Astrocyte (in vitro differentiated cells and primary cell): Measurements from ENCODE around the gene SF3B3. TPM values are rescaled to one million over a fixed set of nuclear protein-coding genes. Genes with fewer than 3 reads are reported as not detected.

Experiments used
- DNase-seq: peaks from one replicate; pipeline ENCODE4 v3.0.0-alpha.2; 2010; ENCODE audit warnings: low read depth
- FAIRE-seq: peaks from 2 replicates; lab custom pipeline; 2011; peaks lifted over from hg19 to GRCh38; lab: Jason Lieb, UNC
- H2AFZ ChIP-seq: 2 replicates; pipeline ENCODE4 v1.6.0; 2012; ENCODE audit warnings: low read depth, low read length, inconsistent platforms
- H3K27ac ChIP-seq: 2 replicates; pipeline ENCODE4 v1.5.1; 2011; ENCODE audit warnings: low read depth, low read length, inconsistent platforms
- H3K27me3 ChIP-seq: 2 replicates; pipeline ENCODE4 v1.6.0; 2011; ENCODE audit warnings: low read length, inconsistent platforms; ENCODE audit not compliant: insufficient read depth
- H3K36me3 ChIP-seq: 2 replicates; pipeline ENCODE4 v1.5.1; 2011; ENCODE audit warnings: low read length, inconsistent platforms; ENCODE audit not compliant: insufficient read depth
- H3K4me1 ChIP-seq: 2 replicates; pipeline ENCODE4 v1.5.1; 2011; ENCODE audit warnings: low read length, inconsistent platforms; ENCODE audit not compliant: insufficient read depth
- H3K4me2 ChIP-seq: 2 replicates; pipeline ENCODE4 v1.6.0; 2012; ENCODE audit warnings: low read length, inconsistent platforms
- H3K4me3 ChIP-seq: 2 replicates; pipeline ENCODE4 v1.5.1; 2011; ENCODE audit warnings: low read depth, mild to moderate bottlenecking, low read length, inconsistent platforms; ENCODE audit not compliant: insufficient read depth
- H3K79me2 ChIP-seq: 2 replicates; pipeline ENCODE4 v1.6.0; 2012; ENCODE audit warnings: mild to moderate bottlenecking, low read length, inconsistent platforms; ENCODE audit not compliant: insufficient read depth
- H3K9ac ChIP-seq: 2 replicates; pipeline ENCODE4 v1.6.0; 2012; ENCODE audit warnings: mild to moderate bottlenecking, low read length, inconsistent platforms
- H3K9me3 ChIP-seq: 2 replicates; pipeline ENCODE4 v1.5.1; 2012; ENCODE audit warnings: low read depth, mild to moderate bottlenecking, low read length, inconsistent platforms; ENCODE audit not compliant: insufficient read depth
- H4K20me1 ChIP-seq: 2 replicates; pipeline ENCODE4 v1.6.0; 2012; ENCODE audit warnings: low read length, inconsistent platforms; ENCODE audit not compliant: insufficient read depth
- H3K27ac Mint-ChIP-seq: one replicate; pipeline ENCODE4 v1.8.0; 2021; ENCODE audit warnings: mild to moderate bottlenecking, mixed read lengths; ENCODE audit not compliant: unreplicated experiment
- H3K27me3 Mint-ChIP-seq: one replicate; pipeline ENCODE4 v1.8.0; 2021; ENCODE audit warnings: low read depth, mixed read lengths; ENCODE audit not compliant: unreplicated experiment
- H3K36me3 Mint-ChIP-seq: one replicate; pipeline ENCODE4 v1.8.0; 2021; ENCODE audit warnings: low read depth, mixed read lengths; ENCODE audit not compliant: unreplicated experiment
- H3K4me1 Mint-ChIP-seq: one replicate; pipeline ENCODE4 v1.8.0; 2021; ENCODE audit warnings: low read depth, mixed read lengths; ENCODE audit not compliant: unreplicated experiment
- H3K4me3 Mint-ChIP-seq: one replicate; pipeline ENCODE4 v1.8.0; 2021; ENCODE audit warnings: mild to moderate bottlenecking, moderate library complexity, mixed read lengths; ENCODE audit not compliant: unreplicated experiment
- H3K9me3 Mint-ChIP-seq: one replicate; pipeline ENCODE4 v1.8.0; 2021; ENCODE audit warnings: mild to moderate bottlenecking, mixed read lengths; ENCODE audit not compliant: unreplicated experiment
- EZH2 ChIP-seq: IDR thresholded peaks from 2 replicates; pipeline ENCODE4 v1.6.1; 2012; ENCODE audit warnings: mild to moderate bottlenecking, low read length, inconsistent platforms; ENCODE audit not compliant: insufficient read depth
- total RNA-seq: library from RNA; stranded (reverse); gene quantifications from 2 replicates; pipeline ENCODE4 v1.2.1, GENCODE V29; 2021
- TF ChIP-seq, protein P1 (sequence below): IDR thresholded peaks from 2 replicates; pipeline ENCODE4 v1.5.1; 2011; ENCODE audit warnings: low read depth, mild to moderate bottlenecking, inconsistent platforms, low read length, moderate library complexity; ENCODE audit not compliant: insufficient read depth

Gene SF3B3
- total RNA-seq, 1 donor from 2014 or later = 179 TPM

- no peak overlapping the region for H3K4me2 ChIP-seq
- Mint-ChIP-seq H3K36me3 (peaks cover 25% of the 10 kb centered on the region), H3K27me3 (no peaks in the 10 kb centered on the region), H3K27ac (no peak overlapping the region), H3K4me3 (no peak overlapping the region), H3K9me3 (no peaks in the 10 kb centered on the region), H3K4me1 (peaks cover 3% of the 10 kb centered on the region)
- no peaks in the 10 kb centered on the region for H3K9me3 ChIP-seq
- FAIRE-seq = peak; percentile 17
- H4K20me1 ChIP-seq = peaks cover 84% of the 10 kb centered on the region
- no peaks in the 10 kb centered on the region for H3K4me1 ChIP-seq
- peaks cover 92% of the 10 kb centered on the region for H3K79me2 ChIP-seq
- H3K27me3 ChIP-seq = no peaks in the 10 kb centered on the region
- H2AFZ ChIP-seq = no peak overlapping the region
- no peak overlapping the region for H3K4me3 ChIP-seq
- H3K9ac ChIP-seq = no peak overlapping the region
- H3K27ac ChIP-seq = no peak overlapping the region
- TF ChIP-seq, protein P1, sequence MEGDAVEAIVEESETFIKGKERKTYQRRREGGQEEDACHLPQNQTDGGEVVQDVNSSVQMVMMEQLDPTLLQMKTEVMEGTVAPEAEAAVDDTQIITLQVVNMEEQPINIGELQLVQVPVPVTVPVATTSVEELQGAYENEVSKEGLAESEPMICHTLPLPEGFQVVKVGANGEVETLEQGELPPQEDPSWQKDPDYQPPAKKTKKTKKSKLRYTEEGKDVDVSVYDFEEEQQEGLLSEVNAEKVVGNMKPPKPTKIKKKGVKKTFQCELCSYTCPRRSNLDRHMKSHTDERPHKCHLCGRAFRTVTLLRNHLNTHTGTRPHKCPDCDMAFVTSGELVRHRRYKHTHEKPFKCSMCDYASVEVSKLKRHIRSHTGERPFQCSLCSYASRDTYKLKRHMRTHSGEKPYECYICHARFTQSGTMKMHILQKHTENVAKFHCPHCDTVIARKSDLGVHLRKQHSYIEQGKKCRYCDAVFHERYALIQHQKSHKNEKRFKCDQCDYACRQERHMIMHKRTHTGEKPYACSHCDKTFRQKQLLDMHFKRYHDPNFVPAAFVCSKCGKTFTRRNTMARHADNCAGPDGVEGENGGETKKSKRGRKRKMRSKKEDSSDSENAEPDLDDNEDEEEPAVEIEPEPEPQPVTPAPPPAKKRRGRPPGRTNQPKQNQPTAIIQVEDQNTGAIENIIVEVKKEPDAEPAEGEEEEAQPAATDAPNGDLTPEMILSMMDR = no peak
- no peak for TF ChIP-seq EZH2
- no peak for DNase-seq
- peaks cover 72% of the 10 kb centered on the region for H3K36me3 ChIP-seq
Measured at GRCh38 chr16:70540994-70541393, 17.4 kb downstream of the SF3B3 start.

DNA sequence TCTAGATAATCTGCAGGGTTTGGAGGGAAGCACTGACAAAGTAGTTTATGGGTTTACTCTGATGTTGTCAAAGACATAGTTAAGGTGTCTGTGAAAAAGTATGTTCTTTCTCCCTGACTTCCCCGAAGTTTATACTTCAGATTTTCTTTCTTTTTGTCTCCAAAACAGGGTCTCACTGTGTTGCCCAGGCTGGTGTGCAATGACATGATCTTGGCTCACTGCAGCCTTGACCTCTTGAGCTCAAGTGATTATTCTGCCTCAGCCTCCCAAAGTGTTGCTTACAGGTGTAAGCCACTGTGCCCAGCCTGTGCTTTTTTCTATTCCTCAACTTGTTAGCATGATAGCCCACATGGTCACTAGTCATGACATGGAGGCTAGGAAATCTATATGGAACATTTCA, 20.9 kb downstream of the SF3B3 start:
- peaks cover 78% of the 10 kb centered on the region for H3K36me3 ChIP-seq

DNA sequence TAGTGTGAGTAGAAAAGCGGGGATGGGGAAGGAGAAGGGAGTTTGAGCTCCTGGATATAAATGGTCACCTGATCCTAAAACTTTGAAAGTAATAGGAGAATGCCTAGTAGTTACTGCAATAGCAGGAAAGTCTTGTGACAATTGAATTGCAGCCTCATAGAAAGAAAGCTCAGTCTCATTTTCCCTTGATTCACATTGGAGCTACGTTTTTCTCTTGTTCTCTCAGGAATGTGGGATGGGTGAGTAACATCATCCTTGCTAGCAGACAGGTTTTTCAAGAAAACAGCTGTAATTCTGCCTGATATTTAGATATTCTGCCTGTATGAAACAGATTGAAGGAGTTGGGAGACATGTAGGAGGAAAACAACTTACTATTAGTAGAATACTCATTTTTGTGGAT, 25.3 kb downstream of the SF3B3 start:
- H3K27ac ChIP-seq = no peak overlapping the region
- peaks cover 75% of the 10 kb centered on the region for H3K36me3 ChIP-seq
- FAIRE-seq = no peak
- Mint-ChIP-seq H3K4me3 (no peak overlapping the region), H3K27me3 (no peaks in the 10 kb centered on the region), H3K27ac (peak overlapping the region; percentile 41), H3K4me1 (peaks cover 21% of the 10 kb centered on the region), H3K36me3 (peaks cover 19% of the 10 kb centered on the region), H3K9me3 (no peaks in the 10 kb centered on the region)
- DNase-seq = no peak
- H2AFZ ChIP-seq = no peak overlapping the region
- no peaks in the 10 kb centered on the region for H3K9me3 ChIP-seq
- H3K79me2 ChIP-seq = peaks cover 80% of the 10 kb centered on the region
- no peak overlapping the region for H3K9ac ChIP-seq
- H3K27me3 ChIP-seq = no peaks in the 10 kb centered on the region
- TF ChIP-seq EZH2 = no peak
- TF ChIP-seq, protein P1 = no peak
- peaks cover 88% of the 10 kb centered on the region for H4K20me1 ChIP-seq
- no peak overlapping the region for H3K4me3 ChIP-seq
- peaks cover 11% of the 10 kb centered on the region for H3K4me1 ChIP-seq
- H3K4me2 ChIP-seq = no peak overlapping the region

More for the DNA sequence above, 20.9 kb downstream of the SF3B3 start:
- H4K20me1 ChIP-seq = peaks cover 85% of the 10 kb centered on the region
- H3K79me2 ChIP-seq = peaks cover 90% of the 10 kb centered on the region
- Mint-ChIP-seq H3K9me3 (no peaks in the 10 kb centered on the region), H3K4me3 (no peak overlapping the region), H3K27ac (no peak overlapping the region), H3K27me3 (no peaks in the 10 kb centered on the region), H3K4me1 (peaks cover 13% of the 10 kb centered on the region), H3K36me3 (peaks cover 15% of the 10 kb centered on the region)
- H3K9me3 ChIP-seq = no peaks in the 10 kb centered on the region
- H3K4me2 ChIP-seq = no peak overlapping the region
- no peak overlapping the region for H2AFZ ChIP-seq
- no peak overlapping the region for H3K27ac ChIP-seq
- TF ChIP-seq EZH2 = no peak
- TF ChIP-seq, protein P1 = no peak
- no peaks in the 10 kb centered on the region for H3K4me1 ChIP-seq
- H3K9ac ChIP-seq = no peak overlapping the region
- no peak overlapping the region for H3K4me3 ChIP-seq
- DNase-seq (no peak), FAIRE-seq (no peak)
- H3K27me3 ChIP-seq = no peaks in the 10 kb centered on the region
